Heart right ventricle (tissue), 16 donors: ENCODE data around the gene CRIP3. TPM values are rescaled to one million over a fixed set of nuclear protein-coding genes. Genes with fewer than 3 reads are reported as not detected.

Experiments
- ATAC-seq, 8 donors: fragments of 200-7000 bp; cut with Tn5 transposase; one replicate each; pipeline ENCODE4 v1.9.1; 2020; ENCODE audit warnings: mild to moderate bottlenecking in 8 of 8, moderate library complexity in 8 of 8, moderate number of reproducible peaks in 1 of 8
- DNase-seq, 2 donors: peaks; one replicate each; pipeline ENCODE4 v3.0.0-alpha.2; 2020
- H3K27ac ChIP-seq, 10 donors: fragments of 200-600 bp; sonication (generic) in 2 of 10; one replicate each; pipeline versions ENCODE4 v1.5.0 to v1.8.0; 2020 to 2022; ENCODE audit warnings: mild to moderate bottlenecking in 3 of 10
- H3K27me3 ChIP-seq, 7 donors: fragments of 200-600 bp; one replicate each; pipeline ENCODE4 v1.8.0; 2021 to 2022; ENCODE audit warnings: mild to moderate bottlenecking in 2 of 7
- H3K36me3 ChIP-seq, 9 donors: fragments of 200-600 bp; sonication (generic) in 1 of 9; one replicate each; pipeline versions ENCODE4 v1.5.0 to v1.8.0; 2020 to 2022; ENCODE audit warnings: mild to moderate bottlenecking in 2 of 9
- H3K4me1 ChIP-seq, 9 donors: fragments of 200-600 bp; sonication (generic) in 1 of 9; one replicate each; pipeline versions ENCODE4 v1.5.0 to v1.8.0; 2020 to 2022; ENCODE audit warnings: mild to moderate bottlenecking in 4 of 9
- H3K4me3 ChIP-seq, 10 donors: fragments of 200-600 bp; sonication (generic) in 2 of 10; one replicate each; pipeline versions ENCODE4 v1.5.0 to v1.8.0; 2020 to 2022; ENCODE audit warnings: mild to moderate bottlenecking in 7 of 10, moderate library complexity in 2 of 10
- H3K9me3 ChIP-seq, 11 donors: fragments of 200-600 bp in 10 of 11; sonication (generic) in 2 of 11; one replicate each; pipeline versions ENCODE4 v1.5.0 to v1.8.0; 2013 to 2022; ENCODE audit warnings: mild to moderate bottlenecking in 2 of 11, control low read depth in 1 of 11, moderate library complexity in 1 of 11
- WGBS, 2 donors: extraction: QIAGEN DNeasy Blood & Tissue Kit; methylation state at CpG; one replicate each; pipeline ENCODE4 v1.1.7; 2013; ENCODE audit warnings: inconsistent platforms in 1 of 2; 5-methylcytosine and 5-hydroxymethylcytosine counted together
- intact Hi-C, 10 donors: fragments of 100-400 bp; cut with DNase I; formaldehyde crosslinking; loops; one replicate each; pipeline versions ENCODE4 v1.11.1 to v1.14.2; 2022
- polyA plus RNA-seq, 2 donors: library from polyadenylated mRNA; stranded (reverse); fragments of 200-250 nt; gene quantifications; one replicate each; pipeline ENCODE4 v1.2.3, GENCODE V29; 2013
- total RNA-seq, 10 donors: library from RNA; stranded (reverse); fragmentation: NEBNext Ultra II Directional in 3 of 10; extraction: Animal tissue kit (Norgen Biotek cat#: 25700) in 3 of 10; gene quantifications; one replicate each; pipeline versions ENCODE4 v1.2.1 to v1.2.4, GENCODE V29; 2021 to 2023
- TF ChIP-seq, protein P1 (sequence below), 9 donors: fragments of 200-600 bp; sonication (generic) in 2 of 9; IDR thresholded peaks; one replicate each; pipeline versions ENCODE4 v1.5.0 to v1.8.0; 2021 to 2022; ENCODE audit warnings: antibody characterized with exemption in 9 of 9, mild to moderate bottlenecking in 5 of 9, moderate library complexity in 1 of 9
- donor health status: Arrhythmogenic right ventricular cardiomyopathy.
- donor health status: ischemic (EF 13 %, LVEDD 7.1; RV severe dilation, severe dysfunction).
- donor health status: healthy with polysubstance abuse.
- donor health status: DM: no; HTN: yes; CAD: no.
- donor health status: DM: no; HTN: no; CAD: no.
- donor health status: ischemic (EF 25% LVEDD 6.9; RV normal size, moderate dysfunction).
- donor health status: ischemic (EF 25% LVEDD 5.7; RV mildly dilated, moderate dysfunction).
- donor health status: healthy.
- donor health status: DM: yes; HTN: yes; CAD: no.
- donor health status: Ischemic cardiomyopathy.
- donor health status: ischemic (EF 35%, LVEDD 5.7; RV mildly dilated, moderate dysfunction).
- donor health status: nonischemic (EF 11% LVEDD 7.7; RV severe dilation, severe dysfunction).
- donor health status: DM: yes; HTN: yes; CAD: no.
- donor health status: PGD.
- donor health status: ischemic (EF 29% LVEDD 5.4; RV normal size, mild dysfunction).
- donor health status: nonischemic (EF 23%, LVEDD 6.1; RV moderate dilation, normal function).

Gene CRIP3
- total and polyA plus RNA-seq, 12 donors: 2.7 to 84.5 (median 26.3) TPM

DNA sequence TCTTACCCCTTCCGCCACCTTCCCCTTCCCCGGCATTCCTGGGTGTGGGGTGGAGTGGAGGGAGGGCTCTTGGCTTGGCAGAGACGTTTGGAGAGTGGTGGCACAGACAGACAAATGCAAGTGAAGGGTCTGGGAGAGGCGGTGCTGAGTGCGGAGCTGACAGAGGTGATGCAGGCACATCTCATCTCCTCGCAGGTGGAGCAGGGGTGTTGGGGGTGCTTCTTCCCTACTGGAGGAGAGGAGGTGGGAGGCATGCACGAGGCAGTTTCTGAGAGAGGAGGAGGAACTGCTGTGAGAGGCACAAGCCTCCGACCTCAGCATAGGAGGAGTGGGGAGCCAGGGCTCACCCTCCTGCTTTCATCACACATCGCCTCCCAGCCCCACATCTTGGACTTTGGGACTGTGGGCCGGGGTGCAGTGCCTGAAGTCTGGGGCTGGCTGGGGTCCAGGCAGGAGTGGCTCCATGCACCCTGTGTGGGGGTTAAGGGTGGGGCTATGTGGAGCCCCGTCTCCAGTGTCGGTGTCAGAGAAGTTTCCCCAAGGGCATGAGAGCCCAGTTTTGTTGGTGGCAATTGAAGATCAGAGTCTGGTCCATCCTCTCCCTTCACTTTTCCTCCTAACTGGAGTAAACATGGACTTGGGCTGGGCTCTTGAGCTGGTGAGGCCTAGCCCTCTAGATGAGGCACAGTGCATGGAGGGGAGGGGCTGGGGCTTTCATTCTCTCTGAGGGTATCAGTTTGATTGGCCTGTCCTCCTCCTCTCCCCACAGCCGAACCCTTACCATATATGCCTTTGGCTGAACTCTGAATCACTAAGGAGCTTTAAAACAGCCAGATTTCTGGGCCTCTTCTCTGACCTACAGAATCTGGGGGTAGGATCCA is 30.7 kb downstream of the CRIP3 start:
- H3K27me3 ChIP-seq: peaks cover 3 to 42% (median 25%) of the 10 kb centered on the region in 7 donors
- H3K9me3 ChIP-seq: no peaks in the 10 kb centered on the region
- DNase-seq: no peak
- TF ChIP-seq, protein P1, sequence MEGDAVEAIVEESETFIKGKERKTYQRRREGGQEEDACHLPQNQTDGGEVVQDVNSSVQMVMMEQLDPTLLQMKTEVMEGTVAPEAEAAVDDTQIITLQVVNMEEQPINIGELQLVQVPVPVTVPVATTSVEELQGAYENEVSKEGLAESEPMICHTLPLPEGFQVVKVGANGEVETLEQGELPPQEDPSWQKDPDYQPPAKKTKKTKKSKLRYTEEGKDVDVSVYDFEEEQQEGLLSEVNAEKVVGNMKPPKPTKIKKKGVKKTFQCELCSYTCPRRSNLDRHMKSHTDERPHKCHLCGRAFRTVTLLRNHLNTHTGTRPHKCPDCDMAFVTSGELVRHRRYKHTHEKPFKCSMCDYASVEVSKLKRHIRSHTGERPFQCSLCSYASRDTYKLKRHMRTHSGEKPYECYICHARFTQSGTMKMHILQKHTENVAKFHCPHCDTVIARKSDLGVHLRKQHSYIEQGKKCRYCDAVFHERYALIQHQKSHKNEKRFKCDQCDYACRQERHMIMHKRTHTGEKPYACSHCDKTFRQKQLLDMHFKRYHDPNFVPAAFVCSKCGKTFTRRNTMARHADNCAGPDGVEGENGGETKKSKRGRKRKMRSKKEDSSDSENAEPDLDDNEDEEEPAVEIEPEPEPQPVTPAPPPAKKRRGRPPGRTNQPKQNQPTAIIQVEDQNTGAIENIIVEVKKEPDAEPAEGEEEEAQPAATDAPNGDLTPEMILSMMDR (IDR thresholded peaks at IDR 0.05): no peak
- no peak overlapping the region for H3K4me3 ChIP-seq
- no peaks in the 10 kb centered on the region for H3K36me3 ChIP-seq
- peaks cover 0 to 17% (median 8%) of the 10 kb centered on the region in 9 donors for H3K4me1 ChIP-seq
- 85 to 89% methylated on average over 13 of the region's 13 CpGs for WGBS, 2 donors
- intact Hi-C loops: loop anchor here in 1 of 10 donors (10.0 kb wide), 1 partner anchor 57 kb away; no protein-coding TSS in a partner anchor
- H3K27ac ChIP-seq: no peak overlapping the region
- no peak for ATAC-seq

DNA sequence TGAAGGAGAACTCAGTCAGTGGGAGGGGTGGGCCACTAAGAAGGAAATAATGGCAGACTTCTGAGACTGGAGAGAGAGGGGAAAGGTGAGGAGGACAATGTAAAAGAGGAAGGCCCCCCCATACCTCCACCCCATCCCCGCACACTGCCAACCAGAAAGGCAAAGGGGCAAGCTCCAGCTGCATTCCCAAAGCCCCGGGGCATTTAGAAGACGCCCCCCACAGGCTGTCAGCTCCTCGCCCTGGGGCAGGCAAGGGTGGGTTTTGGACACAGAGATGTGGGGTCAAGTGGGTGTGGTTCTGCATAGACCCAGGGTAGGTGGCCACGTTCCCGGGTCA is 31.4 kb downstream of the CRIP3 start:
- WGBS, 2 donors: 85% methylated on average over 6 of the region's 6 CpGs
- peaks cover 0 to 17% (median 8%) of the 10 kb centered on the region in 9 donors for H3K4me1 ChIP-seq
- ATAC-seq (no peak), DNase-seq (no peak)
- H3K9me3 ChIP-seq: no peaks in the 10 kb centered on the region
- H3K36me3 ChIP-seq: no peaks in the 10 kb centered on the region
- peaks cover 3 to 44% (median 25%) of the 10 kb centered on the region in 7 donors for H3K27me3 ChIP-seq
- TF ChIP-seq, protein P1 (IDR thresholded peaks at IDR 0.05): no peak
- H3K27ac ChIP-seq: no peak overlapping the region
- intact Hi-C loops: loop anchor here in 1 of 10 donors (10.0 kb wide), 1 partner anchor 58 kb away; no protein-coding TSS in a partner anchor
- H3K4me3 ChIP-seq: no peak overlapping the region

DNA sequence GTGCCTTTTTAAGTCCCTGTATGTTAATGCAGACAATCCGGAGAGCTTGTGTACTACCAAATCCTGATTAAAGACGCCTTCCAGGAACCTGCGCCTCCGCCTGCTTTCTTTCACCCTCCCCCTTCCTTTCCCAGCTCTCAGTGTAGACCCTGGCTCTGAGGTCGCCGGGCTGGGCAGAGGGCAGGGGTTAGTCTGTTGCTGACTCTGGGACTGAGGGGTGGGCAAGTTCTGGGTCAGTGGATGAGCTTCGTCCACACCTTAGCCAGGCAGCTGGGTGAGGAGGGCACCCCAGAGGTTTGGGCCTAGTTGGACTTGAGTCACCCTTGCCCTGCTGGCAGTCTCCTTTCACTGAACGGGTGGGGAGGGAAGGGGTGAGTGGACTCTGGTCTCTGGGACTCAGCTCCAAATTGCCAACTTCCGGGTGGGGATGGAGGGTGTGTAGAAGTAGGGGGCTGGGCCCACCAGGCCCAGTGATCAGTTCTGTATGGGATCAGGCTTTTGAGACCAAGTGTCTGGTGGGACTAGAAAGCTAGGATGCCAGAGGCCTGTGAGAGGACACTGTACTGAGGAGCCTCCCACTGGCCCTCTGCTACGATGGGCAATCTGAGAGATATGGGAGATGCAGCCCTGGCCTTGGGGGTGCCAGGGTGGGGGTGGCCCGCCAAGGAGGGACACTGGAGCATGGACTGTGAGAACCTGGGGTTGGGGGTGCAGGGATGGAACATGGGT is 31.9 kb downstream of the CRIP3 start:
- H3K27ac ChIP-seq: no peak overlapping the region
- 80 to 86% methylated on average over 11 of the region's 11 CpGs for WGBS, 2 donors
- peaks cover 0 to 17% (median 8%) of the 10 kb centered on the region in 9 donors for H3K4me1 ChIP-seq
- no peaks in the 10 kb centered on the region for H3K36me3 ChIP-seq
- no peaks in the 10 kb centered on the region for H3K9me3 ChIP-seq
- no peak for ATAC-seq
- H3K4me3 ChIP-seq: peak overlapping the region in 4 of 10 donors; percentile 48 to 57 (median 50)
- peaks cover 3 to 50% (median 25%) of the 10 kb centered on the region in 7 donors for H3K27me3 ChIP-seq
- TF ChIP-seq, protein P1 (IDR thresholded peaks at IDR 0.05): no peak
- DNase-seq: no peak
- intact Hi-C loops: loop anchor here in 1 of 10 donors (10.0 kb wide), 1 partner anchor 58 kb away; no protein-coding TSS in a partner anchor
